NOMO-1 treated with dmso at 0.1 percent for 144 hours (cell line): ENCODE results near the gene GDNF.
A peak's percentile ranks its signal among the peaks of the same experiment; 100 is the strongest.

ENCODE experiments used
- DNase-seq: peaks from one replicate; lab custom pipeline; 2025; ENCODE audit not compliant: unreplicated experiment; lab: John Stamatoyannopoulos, UW

Gene GDNF

DNA sequence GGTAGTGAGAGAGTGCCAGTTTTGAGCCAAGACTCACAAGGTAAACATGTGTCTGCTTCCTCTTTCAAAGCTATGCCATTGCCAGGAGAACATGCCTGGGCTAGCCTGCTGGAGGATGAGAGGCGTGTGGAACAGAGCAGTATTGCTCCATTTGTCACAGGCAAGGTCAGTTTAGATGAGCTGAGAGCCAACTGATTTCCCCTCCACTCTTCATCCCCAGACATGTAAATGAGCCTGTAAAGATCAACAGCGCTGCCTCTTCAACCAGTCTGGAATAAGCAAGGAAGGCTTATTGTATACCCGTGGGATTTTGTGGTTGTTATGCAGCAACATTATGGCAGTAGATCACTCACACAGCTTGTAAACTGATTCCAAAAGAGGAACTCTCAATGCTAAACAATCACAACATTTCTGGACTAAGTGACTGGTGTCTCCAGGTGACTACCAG is 8.2 kb upstream of the GDNF start:
- peak; percentile 56 for DNase-seq

DNA sequence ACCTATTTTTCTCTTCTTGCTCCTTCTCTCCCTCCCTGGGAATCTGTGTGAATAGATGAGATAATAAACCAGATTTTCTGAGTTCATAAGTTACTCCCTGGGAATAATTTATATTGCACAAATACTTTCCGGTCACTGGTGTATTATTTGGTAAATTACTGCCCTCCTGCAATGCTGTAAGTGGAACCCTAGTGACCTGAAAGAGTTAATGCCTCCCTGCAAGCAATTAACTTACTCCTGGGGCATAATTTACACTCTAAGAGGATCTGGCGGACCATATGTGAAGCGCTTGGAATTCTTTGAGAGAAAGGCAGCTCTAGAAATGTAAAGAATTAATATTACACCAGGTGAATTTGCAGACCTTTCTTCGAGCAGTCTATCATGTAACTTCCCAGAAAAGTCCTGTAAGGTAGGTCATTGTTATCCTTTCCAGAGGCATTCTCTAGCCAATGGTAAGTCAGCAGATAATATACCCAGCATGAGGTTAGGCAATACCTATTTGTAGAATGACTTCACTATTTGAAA is 7.0 kb upstream of the GDNF start:
- no peak for DNase-seq

DNA sequence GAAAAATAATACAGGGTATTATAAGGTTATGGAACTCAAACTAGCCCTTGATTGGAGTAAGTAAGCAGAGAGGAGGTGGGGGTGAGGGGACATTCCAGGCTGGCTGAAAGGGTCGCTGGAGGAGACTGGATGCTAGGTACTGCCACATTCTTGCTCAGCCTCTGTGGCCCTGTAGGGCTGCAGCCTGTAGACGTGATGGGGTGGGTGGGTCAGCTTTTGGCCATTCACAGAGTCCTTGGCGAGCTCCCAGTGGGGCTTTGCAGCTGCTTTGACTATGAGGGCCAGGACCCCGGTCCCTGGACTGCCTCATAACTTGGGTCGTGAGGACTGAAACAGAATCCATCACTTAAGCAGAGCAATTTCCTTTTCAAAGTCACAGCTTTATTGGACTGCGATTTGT is 4.2 kb upstream of the GDNF start:
- no peak for DNase-seq

DNA sequence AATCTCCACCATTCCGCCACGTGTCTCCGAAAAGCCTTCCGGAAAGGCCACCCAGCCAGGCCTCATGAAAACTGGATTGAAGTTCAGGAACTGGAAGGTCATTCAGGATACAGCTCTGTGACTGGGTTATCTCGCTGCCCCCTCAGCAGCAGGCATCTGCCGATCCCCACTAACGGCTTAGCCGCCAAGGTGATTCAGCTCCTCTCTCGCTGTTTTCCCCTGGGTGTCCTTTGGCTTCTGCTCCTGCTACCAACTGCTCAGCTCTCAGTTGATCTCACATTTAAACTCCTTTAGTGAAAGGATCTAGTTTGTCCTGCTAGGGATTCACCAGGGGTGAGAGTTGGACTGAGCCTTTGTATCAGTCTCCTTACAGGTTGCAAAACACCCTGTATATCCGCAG is 2.2 kb upstream of the GDNF start:
- DNase-seq, result no peak

DNA sequence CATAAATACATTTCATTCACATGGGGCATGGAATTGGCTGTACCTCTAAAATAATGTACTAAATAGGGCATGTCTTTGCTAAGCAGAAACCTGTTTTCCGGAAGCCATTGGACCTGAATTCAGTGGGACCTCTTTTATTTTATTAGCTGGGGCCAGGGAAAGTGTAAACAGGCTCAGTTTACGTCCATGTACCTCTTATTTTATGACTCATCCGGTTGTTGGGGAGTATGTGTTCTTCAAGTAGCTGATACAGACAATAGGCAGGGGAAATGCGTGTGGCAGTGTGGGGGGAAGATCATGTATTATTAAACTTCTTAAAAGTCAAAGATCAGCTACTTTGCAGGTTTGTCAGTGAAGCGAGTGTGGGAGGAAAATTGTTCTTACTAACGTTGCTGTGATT is 1.4 kb upstream of the GDNF start:
- no peak for DNase-seq

DNA sequence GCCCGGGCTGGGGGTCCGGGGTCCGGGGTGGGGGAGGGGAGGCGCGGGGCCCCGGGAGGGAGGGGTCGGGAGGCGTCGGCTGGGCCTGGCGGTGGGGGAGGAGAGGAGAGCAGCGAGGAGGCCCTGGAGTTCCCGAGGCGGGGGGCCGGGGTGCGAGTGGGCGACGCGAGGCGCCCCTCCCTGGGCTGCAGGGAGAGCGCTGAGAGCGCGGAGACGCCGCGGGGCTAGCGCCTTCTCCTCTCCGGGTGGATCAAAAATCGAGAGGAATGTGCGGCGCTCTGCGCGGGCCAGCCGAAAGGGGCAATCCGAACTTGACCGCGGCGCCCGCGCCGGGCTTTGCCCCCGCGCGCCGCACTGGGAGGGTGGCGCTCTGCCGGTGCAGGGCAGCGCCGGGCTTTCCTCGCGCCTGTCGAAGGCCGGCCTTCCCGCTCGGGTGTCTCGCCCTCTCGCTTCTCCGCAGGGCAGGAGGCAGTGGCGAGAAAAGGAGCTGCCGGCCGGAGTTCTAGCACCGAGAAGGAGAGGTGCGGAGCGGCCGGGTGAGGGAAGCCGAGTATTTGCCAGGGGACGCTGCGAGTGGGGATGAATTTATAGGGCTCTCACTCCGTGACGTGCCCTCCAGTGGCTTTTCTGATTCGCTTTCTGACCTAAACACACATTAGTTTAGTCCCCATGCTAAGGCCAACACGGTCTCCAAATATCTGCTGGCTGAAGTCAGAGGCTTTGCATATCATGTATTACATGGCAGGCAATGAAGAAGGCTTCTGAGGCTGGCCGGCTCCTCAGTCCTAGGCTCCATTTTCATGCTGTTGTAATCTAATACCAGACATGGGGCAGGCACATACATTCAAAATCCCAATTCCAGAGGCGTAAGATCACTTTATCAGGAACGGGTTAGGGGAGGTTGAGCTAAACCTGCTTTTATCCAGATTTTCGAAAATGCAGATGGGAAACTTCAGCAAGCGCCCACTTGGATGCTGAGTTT is 503 bp upstream of the GDNF start:
- DNase-seq, result peak; percentile 9

DNA sequence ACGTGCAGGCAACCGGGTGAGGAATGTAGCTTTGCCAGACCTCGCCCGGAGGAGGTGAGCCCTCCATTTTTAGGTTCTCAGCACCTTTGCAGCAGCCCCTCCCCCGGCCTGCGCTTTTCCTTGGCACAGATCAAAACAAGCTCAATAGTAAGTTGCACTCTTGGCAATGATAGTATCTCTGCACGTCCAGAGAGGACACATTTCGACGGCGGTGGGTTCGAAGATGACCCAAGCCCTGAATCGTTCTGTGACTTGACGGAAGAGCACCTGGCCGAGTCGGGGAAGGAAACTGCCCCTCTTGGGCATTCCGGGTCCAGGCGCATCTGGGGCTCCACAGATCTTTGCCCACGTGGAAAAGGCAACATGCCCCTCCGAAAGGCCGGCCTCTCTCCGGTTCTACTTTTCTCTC is 904 bp downstream of the GDNF start:
- no peak for DNase-seq

DNA sequence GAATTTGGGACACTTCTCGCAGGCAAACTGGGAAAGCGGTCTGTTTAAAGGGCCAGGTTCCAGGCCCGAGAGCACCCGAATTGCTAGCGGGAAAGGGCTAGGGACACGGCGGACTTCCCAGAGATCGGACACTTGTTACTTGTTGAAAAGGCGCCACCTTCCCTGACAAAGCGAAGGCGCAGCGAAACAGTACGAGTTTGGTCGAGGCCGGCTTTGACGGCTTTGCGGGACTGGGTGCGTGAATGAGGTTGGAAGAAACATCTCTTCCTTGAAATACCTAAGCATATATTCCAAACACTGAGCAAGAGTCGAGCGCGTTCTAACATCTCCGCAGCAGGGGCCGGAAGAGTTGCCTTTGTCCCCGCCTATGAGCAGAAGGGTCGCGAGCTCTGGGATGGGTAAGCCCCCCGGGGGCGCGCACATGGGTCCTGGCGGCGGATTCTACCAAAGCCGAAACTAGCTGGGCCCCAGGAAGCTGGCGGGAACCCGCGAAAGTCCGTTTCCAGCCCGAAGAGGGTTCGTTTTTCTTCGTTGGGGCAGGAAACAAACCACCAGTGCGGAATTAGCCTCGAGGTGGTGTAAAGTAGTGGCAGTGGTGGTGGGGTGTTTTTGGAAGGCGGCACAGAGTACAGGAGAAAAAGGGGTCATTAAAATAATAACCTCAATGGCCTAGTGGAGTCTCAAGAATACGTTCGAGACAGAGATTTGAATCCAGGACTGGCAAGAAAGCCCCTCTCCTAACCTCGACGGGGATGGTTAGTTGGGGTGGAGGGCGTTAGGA is 1.5 kb downstream of the GDNF start:
- DNase-seq, result no peak

DNA sequence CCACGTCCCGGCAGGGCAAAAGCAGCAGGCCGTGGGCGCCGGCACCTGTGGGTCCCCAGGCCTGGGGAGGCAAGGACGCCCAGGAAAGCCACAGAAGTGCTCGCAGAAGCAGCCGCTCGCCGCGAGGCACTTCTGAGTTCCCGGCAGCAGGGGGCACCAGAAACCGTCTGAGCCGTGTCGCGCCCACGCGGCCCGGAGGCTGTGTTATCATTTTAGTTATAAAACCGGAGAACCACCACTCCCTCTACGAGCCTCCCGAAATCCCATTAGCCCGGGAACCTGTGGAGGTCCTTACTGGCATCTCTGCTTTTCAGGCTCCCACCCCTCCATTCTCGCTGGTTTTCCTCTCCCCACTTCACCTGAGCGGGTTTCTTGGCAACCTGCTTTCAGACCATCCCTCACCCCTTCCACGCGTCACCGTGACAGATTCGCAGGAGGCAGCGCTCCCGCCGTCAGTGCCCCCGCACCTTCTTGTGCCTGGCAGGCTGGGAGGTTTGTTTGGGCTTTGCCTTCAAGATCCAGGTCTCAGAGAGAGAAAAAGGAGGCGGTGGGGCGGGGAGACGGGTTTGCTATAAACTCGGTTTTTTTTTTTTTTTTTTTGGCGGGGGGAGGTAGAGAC is 2.3 kb downstream of the GDNF start:
- DNase-seq, result peak; percentile 77

DNA sequence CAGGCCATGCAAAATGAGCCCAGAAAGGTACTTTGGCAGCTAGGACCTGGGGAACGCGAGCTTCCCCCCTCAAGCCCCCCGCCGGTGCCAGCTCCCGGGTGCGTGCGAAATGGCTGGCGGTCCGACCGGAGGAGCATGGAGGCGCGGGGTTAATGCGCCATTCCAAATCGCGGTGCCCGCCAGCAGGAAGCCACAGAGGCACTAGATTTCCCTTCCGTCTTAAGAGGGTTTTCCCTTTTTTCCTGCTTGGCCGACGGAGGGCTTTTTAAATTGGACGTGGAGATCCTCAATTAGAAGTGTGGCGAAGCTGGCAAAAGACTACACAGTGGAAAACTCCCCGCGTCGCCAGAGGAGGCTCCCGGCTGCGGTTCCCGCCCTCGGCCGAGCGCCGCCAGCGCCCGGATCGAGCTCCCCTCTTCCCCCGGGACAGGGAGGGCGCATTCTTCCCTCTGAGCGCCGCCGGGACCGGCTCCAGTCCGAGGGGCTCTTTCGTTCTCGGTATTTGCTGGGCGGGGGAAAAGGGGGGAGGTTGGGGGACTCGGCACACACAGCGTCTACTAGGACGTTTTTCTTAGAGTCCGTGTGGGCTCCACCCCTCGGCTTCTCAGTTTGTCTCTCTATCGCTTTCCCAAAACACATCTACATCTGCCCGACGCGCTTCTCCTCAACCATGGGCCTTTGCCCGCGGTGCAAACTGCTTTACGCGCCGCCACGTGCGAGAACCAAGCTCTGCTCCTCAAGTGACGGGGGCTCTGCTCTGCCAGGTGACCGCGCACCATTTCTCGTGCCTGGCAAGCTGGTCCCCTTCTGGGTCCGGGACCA is 3.0 kb downstream of the GDNF start:
- peak; percentile 47 for DNase-seq

DNA sequence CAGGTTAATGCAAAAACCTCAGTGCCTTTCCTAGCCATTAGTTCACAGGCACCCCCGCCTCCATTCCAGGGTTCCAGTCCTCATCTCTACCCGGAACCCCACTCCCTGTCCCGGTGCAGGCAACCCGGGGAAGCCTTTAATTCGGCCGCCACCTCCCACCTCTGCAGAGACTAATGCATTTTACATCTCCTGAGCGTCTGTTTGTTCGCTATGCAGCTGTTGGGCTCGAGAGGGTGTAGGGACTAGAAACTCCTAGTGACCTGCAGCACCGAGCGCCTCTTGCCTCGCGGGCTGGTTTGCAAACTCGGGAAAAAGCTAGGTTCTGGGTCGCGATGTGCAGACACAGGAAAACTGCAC is 3.6 kb downstream of the GDNF start:
- no peak for DNase-seq

DNA sequence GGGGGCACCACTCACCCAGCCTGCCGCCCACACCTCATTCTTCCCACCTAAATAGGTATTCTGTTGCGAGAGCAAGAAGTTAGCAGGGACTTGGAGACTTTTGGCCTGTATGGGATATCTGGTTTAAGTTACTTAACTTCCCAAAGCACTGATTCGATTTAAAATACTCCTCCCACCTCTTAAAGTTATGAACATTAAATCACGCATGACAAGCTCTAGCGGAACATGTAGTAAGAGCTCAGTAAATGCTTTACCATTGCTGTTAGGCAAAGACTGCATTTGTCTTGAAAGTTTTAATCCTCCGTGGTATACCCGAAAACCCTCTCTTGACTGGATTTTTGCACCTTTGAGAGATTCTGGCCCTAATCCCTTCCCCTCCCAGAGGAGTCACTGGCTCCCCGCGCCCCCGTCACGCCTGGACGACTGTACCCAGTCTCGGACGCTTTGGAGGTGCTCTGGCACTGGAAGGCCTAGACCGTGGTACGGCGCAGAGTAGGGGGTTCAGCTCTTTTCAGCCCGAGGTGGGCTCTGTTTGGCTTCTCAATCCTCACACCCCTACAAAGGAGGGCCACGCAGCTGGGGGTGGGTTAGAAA is 4.4 kb downstream of the GDNF start:
- no peak for DNase-seq

DNA sequence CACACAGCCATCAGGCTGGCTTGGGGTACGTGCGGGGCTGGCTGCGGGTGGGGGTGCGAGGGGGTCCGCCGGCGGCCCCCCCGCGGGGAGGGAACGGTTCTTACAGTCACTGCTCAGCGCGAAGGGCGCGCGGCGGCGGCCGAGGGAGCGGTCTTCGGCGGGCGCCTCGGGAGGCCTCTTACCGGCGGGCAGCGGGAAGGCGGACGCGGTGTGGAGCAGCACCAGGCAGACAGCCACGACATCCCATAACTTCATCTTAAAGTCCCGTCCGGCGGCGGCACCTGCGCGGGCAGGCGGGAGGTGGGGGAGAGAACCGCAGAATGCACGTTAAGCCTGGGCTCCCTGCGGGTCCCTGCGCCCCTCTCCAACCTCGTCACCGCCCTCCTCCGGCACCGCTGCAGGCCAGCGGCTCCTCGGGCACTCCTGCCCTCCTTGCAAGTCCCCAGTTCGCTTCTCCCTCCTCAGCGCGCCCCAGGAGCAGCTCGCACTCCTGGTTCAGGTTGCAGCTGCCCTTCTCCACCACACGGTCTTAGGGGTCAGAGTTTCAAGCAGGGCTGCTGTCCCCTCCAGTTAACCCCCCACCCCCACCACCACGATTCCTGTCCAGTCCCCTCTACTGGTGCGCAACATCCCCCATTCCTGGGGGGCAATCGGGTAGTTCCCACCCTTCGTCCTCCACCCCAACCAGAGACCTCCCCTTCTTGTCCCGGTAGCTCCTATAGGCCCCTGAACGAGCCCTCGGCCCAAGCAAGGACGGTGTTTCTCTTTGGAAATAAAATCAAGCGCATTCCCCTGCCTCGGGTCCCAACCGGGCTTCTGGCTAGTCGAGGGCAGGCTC is 5.1 kb downstream of the GDNF start:
- no peak for DNase-seq

DNA sequence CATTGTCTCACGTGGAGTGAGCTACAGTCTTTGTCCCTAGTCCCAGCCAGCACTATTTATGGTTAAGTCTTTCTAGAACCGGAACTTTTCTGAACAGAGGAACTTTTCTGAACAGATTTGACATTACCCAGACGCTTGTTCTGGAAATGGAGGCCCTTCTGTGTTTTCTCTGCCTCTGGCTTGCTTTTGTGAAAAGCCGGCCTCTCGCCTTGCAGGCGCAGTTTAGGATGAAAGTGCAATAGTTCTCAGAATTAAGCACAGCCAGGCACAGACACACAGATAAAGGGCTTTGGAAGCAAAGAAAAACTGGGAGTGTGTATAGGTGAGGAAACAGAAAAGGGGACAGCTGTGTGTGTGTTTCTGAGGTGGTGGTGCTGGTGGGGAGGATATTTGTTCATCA is 5.9 kb downstream of the GDNF start:
- no peak for DNase-seq

DNA sequence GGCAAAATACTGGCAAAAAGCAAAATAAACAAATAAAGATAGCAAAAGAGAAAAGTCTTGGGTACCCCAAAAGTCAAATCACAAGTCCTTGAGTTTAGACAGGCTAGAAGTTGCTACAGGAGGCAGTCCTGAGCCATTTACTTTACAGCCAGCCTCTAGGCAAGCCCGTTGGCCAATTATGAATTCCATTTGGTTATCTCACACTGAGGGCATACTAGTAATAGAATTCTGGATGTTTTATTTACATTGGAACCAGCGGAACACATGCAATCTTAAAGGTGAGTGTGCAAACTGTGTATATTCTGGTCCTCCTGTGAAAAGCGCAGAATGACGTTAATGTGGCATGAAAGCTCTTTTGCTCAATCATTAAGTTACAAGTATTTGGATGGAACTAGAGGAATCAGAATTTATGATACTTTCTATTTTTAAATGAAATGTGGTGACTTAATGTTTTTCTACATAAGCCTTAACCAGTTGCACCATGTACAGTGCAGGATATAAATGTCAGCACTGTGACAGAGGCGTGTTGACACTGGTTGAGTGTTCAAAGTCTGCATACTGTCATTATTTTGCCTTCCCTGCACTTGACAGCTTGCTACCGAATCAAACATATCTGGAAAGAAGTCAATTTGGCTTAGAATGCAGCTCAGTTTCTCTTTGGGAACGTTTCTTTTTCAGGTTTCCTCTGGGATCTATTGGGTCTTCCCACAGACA is 7.9 kb downstream of the GDNF start:
- DNase-seq, result no peak

DNA sequence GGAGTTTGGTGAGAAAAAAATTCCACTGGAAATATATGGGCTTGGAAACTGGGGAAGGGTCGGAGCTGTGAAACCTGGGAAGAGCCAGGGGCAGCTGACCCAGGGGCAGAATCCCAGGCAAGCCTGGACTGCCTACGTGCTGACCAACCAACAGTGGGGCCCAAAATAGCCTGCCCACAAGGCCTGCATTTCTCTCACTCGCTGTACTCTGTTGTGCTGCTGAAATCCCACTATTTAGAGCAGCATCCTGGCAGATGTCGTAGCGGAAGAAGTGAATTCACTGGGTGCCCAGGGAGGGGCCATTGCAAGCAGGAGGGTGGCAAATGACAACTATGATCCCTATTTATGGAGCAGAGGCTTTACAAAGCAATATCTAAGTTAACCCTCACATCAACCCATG is 9.5 kb downstream of the GDNF start:
- DNase-seq, result no peak

DNA sequence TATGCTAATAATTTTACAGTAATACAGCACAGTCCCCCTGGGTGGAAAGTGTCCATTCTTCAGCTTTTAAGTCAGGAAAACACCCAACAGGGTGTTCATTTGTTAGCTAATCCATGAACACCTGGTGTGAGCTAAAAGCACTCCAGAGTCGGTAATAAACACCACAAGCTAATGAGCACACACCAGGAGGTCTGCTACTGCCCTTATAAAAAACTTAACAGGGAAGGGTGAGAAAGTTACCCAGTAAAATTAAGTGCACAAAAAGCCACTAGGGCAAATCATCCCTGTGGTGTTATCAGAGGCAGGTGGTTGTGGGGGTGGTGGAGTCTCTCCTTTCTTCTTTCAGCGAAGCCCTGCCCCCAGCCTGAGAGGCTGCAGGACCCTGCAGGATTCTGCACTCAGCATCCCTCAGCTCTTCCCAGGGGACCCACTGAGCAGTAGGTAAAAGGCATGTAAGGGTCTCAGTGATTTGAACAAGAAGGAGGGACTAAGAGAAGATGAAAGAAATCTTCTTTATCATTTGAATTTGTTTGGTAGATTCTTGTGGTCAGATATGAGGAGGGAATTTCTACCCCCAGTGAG is 14.4 kb downstream of the GDNF start:
- no peak for DNase-seq

DNA sequence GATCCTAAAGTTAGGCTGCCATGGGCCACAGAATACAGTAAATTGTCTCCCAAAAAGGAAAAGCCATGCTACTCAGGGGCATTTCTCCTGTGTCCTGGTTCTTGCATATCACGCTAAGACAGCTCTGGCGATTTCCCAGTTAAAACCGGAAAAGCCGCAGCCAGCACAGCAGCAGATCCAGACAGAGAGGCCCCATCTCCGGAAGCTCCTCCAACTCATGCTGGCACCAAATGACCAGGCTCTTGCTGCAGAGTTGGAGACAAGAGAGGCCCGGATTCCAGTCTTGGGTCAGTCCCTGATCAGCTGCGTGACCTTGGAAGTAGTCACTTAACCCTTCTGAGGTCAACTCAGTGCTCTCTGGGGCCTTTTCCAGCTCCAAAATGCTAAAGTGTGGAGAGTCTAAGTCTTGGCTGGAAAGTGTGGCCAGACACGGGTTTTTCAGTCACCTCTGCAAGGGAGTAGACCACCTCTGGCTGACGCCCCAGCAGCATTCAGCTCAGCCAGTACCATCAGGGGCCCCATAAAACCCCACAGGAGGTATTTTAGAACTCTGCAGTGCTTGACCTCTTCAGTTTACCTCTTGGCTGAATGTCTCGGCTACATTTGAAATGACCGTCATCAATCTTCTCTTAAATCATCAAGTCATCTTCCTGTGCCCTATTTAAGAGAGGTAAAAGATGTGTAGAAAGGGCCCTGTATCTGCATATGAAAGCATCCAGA is 16.2 kb downstream of the GDNF start:
- no peak for DNase-seq
